K562 (cell line): ENCODE results near the gene STIL. TPM values are rescaled to one million over a fixed set of nuclear protein-coding genes. Genes with fewer than 3 reads are reported as not detected.

Source experiments
- BACH1 ChIP-seq: fragments of 200-800 bp; sonication (Bioruptor generic); IDR thresholded peaks from 2 replicates; pipeline ENCODE4 v1.6.1; 2016; ENCODE audit warnings: missing genetic modification characterization, missing compliant biosample characterization
- C11orf30 ChIP-seq: fragments of 450-650 bp; IDR thresholded peaks from 2 replicates; pipeline ENCODE4 v1.6.1; 2016; ENCODE audit warnings: low read depth, mild to moderate bottlenecking
- E2F6 ChIP-seq, 2 experiments: IDR thresholded peaks; 2 replicates each; pipeline ENCODE4 v1.6.1; 2011; ENCODE audit warnings: borderline replicate concordance in 1 of 2, control low read depth in 1 of 2, low read depth in 1 of 2, low read length in 1 of 2, mild to moderate bottlenecking in 1 of 2, mixed read lengths in 1 of 2, moderate library complexity in 1 of 2; ENCODE audit not compliant: insufficient read depth in 1 of 2, insufficient read length in 1 of 2, poor library complexity in 1 of 2, severe bottlenecking in 1 of 2; ENCODE audit errors: extremely low read depth in 1 of 2
- EP400 ChIP-seq: fragments of 450-650 bp; IDR thresholded peaks from 2 replicates; pipeline ENCODE4 v1.6.1; 2017; ENCODE audit warnings: antibody characterized with exemption, mild to moderate bottlenecking, moderate library complexity
- FIP1L1 ChIP-seq: fragments of 200-400 bp; formaldehyde crosslinking; IDR thresholded peaks from 2 replicates; pipeline ENCODE4 v1.6.1; 2018; ENCODE audit warnings: mild to moderate bottlenecking, low read depth, low read length; ENCODE audit not compliant: poor library complexity, severe bottlenecking
- GATA2 ChIP-seq: sonication (generic); formaldehyde crosslinking; IDR thresholded peaks from 2 replicates; pipeline ENCODE4 v1.4.0; 2020; ENCODE audit warnings: mild to moderate bottlenecking, missing genetic modification reagents
- GTF2E2 ChIP-seq: fragments of 200-800 bp; sonication (Bioruptor generic); IDR thresholded peaks from 2 replicates; pipeline ENCODE4 v1.6.1; 2016; ENCODE audit warnings: missing genetic modification characterization, missing compliant biosample characterization
- POLR2AphosphoS2 ChIP-seq: IDR thresholded peaks from 2 replicates; pipeline ENCODE4 v1.6.1; 2012; ENCODE audit warnings: low read length, improper control_type of control experiment
- SAP30 ChIP-seq: fragments of 200-600 bp; sonication (generic); IDR thresholded peaks from 2 replicates; pipeline ENCODE4 v1.6.1; 2012; ENCODE audit warnings: borderline replicate concordance, low read depth, mild to moderate bottlenecking, moderate library complexity, low read length, control low read depth, inconsistent platforms; ENCODE audit not compliant: insufficient read depth, poor library complexity, severe bottlenecking
- TAF7 ChIP-seq: fragments of 450-650 bp; IDR thresholded peaks from 2 replicates; pipeline ENCODE4 v1.6.1; 2016; ENCODE audit warnings: missing genetic modification characterization, missing compliant biosample characterization
- TEAD4 ChIP-seq, 2 experiments: sonication (generic) in 1 of 2; formaldehyde crosslinking in 1 of 2; IDR thresholded peaks; 2 replicates each; pipeline versions ENCODE4 v1.6.1 to v1.8.0; 2012 to 2022; ENCODE audit warnings: borderline replicate concordance in 1 of 2, inconsistent platforms in 1 of 2, low read length in 1 of 2, mild to moderate bottlenecking in 1 of 2, missing genetic modification reagents in 1 of 2
- XRCC4 ChIP-seq: IDR thresholded peaks from one replicate; pipeline ENCODE4 v1.6.1; 2011; ENCODE audit not compliant: insufficient read depth, insufficient read length; ENCODE audit errors: extremely low read depth
- ZNF23 ChIP-seq: fragments of 250-450 bp; sonication (Bioruptor Pico); IDR thresholded peaks from 2 replicates; pipeline ENCODE4 v1.4.0; 2020; ENCODE audit warnings: mild to moderate bottlenecking
- ZNF407 ChIP-seq: fragments of 450-650 bp; IDR thresholded peaks from 2 replicates; pipeline ENCODE4 v1.6.1; 2016; ENCODE audit warnings: low read depth
- ZNF561 ChIP-seq: fragments of 450-650 bp; formaldehyde crosslinking; conservative IDR thresholded peaks from 2 replicates; pipeline ENCODE4 v1.4.0; 2020; ENCODE audit warnings: mild to moderate bottlenecking, moderate library complexity
- ZNF57 ChIP-seq: fragments of 450-650 bp; formaldehyde crosslinking; IDR thresholded peaks from 2 replicates; pipeline ENCODE4 v1.4.0; 2020; ENCODE audit warnings: mild to moderate bottlenecking, moderate library complexity
- ZNF668 ChIP-seq: fragments of 250-450 bp; sonication (Bioruptor Pico); IDR thresholded peaks from 2 replicates; pipeline ENCODE4 v1.8.0; 2022; ENCODE audit warnings: mild to moderate bottlenecking, inconsistent platforms
- ZNF695 ChIP-seq: fragments of 450-650 bp; formaldehyde crosslinking; IDR thresholded peaks from 2 replicates; pipeline ENCODE4 v1.4.0; 2020; ENCODE audit warnings: mild to moderate bottlenecking, moderate library complexity
- polyA plus RNA-seq, 8 experiments: library from polyadenylated mRNA; depleted of rRNA in 4 of 8; stranded (reverse) in 5 of 8; unstranded in 3 of 8; fragments of >200 nt; fragmentation: Nextera tagmentation in 2 of 8; fragmentation: Illumina TruSeq in 1 of 8; extraction: Ambion mirVana in 2 of 8; extraction: Trizol in 1 of 8; gene quantifications; 2 replicates each; pipeline versions ENCODE4 v1.2.1 to v1.2.3, GENCODE V29; 2011 to 2014; ENCODE audit warnings: inconsistent platforms in 1 of 8, missing spikeins in 1 of 8
- total RNA-seq, 7 experiments: library from RNA; depleted of rRNA in 6 of 7; stranded (reverse); fragments of >200 nt in 6 of 7; fragmentation: Illumina TruSeq in 2 of 7; extraction: Trizol in 2 of 7; gene quantifications; 2 replicates each; pipeline versions ENCODE4 v1.2.1 to v1.2.3, GENCODE V29; 2011 to 2021; ENCODE audit warnings: low replicate concordance in 1 of 7

Gene STIL
- total and polyA plus RNA-seq, 9 of the 15 experiments (the other 6 are each of a cell fraction or from before 2014, with no cell fraction given): 10.5 to 77.4 (median 39.6) TPM

GRCh38 chr1:47231301-47232186, 82.4 kb downstream of the STIL start (continued):
- TF ChIP-seq ZNF407 (peak; percentile 59; the same call in 1 of the 2 replicates), BACH1 (tag) (no peak), POLR2AphosphoS2 (0 out of 2 replicates have a peak, but pooled peaks have one; percentile 45), GTF2E2 (peak; percentile 75), ZNF57 (CRISPR knock-in tag) (no peak), C11orf30 (no peak), SAP30 (no peak), GATA2 (no peak), ZNF668 (CRISPR knock-in tag) (no peak), TEAD4 (IDR thresholded peaks at IDR 0.05; ENCODE audit: low read length) (peak; percentile 75), TEAD4 (CRISPR knock-in tag; IDR thresholded peaks at IDR 0.05; ENCODE audit: borderline replicate concordance) (no peak), ZNF23 (CRISPR knock-in tag) (no peak), FIP1L1 (no peak), ZNF561 (no peak), TAF7 (tag) (peak; percentile 80), EP400 (peak; percentile 94), XRCC4 (no peak), E2F6 (IDR thresholded peaks at IDR 0.05; ENCODE audit: borderline replicate concordance in 1 of 2, extremely low read depth in 1 of 2, insufficient read depth in 1 of 2, insufficient read length in 1 of 2, low read depth in 1 of 2, low read length in 1 of 2, poor library complexity in 1 of 2, severe bottlenecking in 1 of 2) (peak in 1 of 2 experiments; percentile 42), ZNF695 (CRISPR knock-in tag) (no peak)
